ENCODE data around the gene GPR35.

GRCh38 chr2:240664622-240665021, 39.3 kb downstream of the GPR35 start:
- no peak for TF ChIP-seq POLR2A (IDR thresholded peaks at IDR 0.05)
- no peak for TF ChIP-seq CTCF (IDR thresholded peaks at IDR 0.05)
